K562 (cell line): ENCODE data around the gene TOPORS. TPM values are rescaled to one million over a fixed set of nuclear protein-coding genes. Genes with fewer than 3 reads are reported as not detected.

Source experiments
- ATAC-seq: fragments of 200-7000 bp; cut with Tn5 transposase; 3 replicates; pipeline ENCODE4 v1.9.1; 2020; ENCODE audit warnings: moderate library complexity
- BruUV-seq: library from RNA; stranded (reverse); fragments of 400-500 nt; replicated peaks from 2 replicates; lab custom pipeline; 2021; lab: Mats Ljungman, UMichigan
- CTCF ChIA-PET: fragments of 300-600 bp; formaldehyde crosslinking; extraction: SDS; loops from one replicate; lab custom pipeline; 2021; ENCODE audit warnings: low intra/inter-chr PET ratio; lab: Yijun Ruan, JAX
- POLR2A ChIA-PET: fragments of 300-600, 350-650 bp; sonication (Branson Sonifier 250); formaldehyde crosslinking; extraction: SDS; loops from one replicate; lab custom pipeline; 2021; ENCODE audit warnings: antibody characterized with exemption, inconsistent platforms; lab: Yijun Ruan, JAX
- DNase-seq, 4 experiments: peaks; one replicate each; pipeline versions ENCODE4 v3.0.0 to v3.0.0-alpha.2; 2011 to 2018; ENCODE audit warnings: low spot score in 3 of 4, mixed read lengths in 3 of 4; ENCODE audit errors: extremely low read depth in 1 of 4
- FAIRE-seq: peaks from 2 replicates; lab custom pipeline; 2011; peaks lifted over from hg19 to GRCh38; lab: Jason Lieb, UNC
- H2AFZ ChIP-seq: 2 replicates; pipeline ENCODE4 v1.6.0; 2011; ENCODE audit warnings: low read depth, low read length, control low read depth, inconsistent platforms
- H3K27ac ChIP-seq: fragments of 200-600 bp; 3 replicates; pipeline ENCODE4 v1.8.0; 2011; ENCODE audit warnings: low read depth, mild to moderate bottlenecking, control low read depth, inconsistent platforms, low read length, moderate library complexity, mixed read lengths; ENCODE audit errors: extremely low read depth
- H3K27me3 ChIP-seq, 2 experiments: fragments of 300-600 bp in 1 of 2; 2 replicates in 1 of 2; 3 replicates in 1 of 2; pipeline versions ENCODE4 v1.6.0 to v1.8.0; 2011; ENCODE audit warnings: inconsistent platforms in 2 of 2, low read length in 2 of 2, mild to moderate bottlenecking in 1 of 2, mixed read lengths in 1 of 2, moderate library complexity in 1 of 2; ENCODE audit not compliant: control insufficient read depth in 2 of 2, insufficient read depth in 2 of 2
- H3K36me3 ChIP-seq: fragments of 300-600 bp; 3 replicates; pipeline ENCODE4 v1.8.0; 2011; ENCODE audit warnings: mild to moderate bottlenecking, low read length, inconsistent platforms; ENCODE audit not compliant: control insufficient read depth, insufficient read depth
- H3K4me1 ChIP-seq, 2 experiments: fragments of 200-600 bp in 1 of 2; replicated peaks in 1 of 2; 2 replicates in 1 of 2; 3 replicates in 1 of 2; pipeline versions ENCODE4 v1.5.1 to v1.8.0; 2011; ENCODE audit warnings: inconsistent platforms in 2 of 2, low read length in 2 of 2, mild to moderate bottlenecking in 1 of 2, mixed read lengths in 1 of 2, moderate library complexity in 1 of 2; ENCODE audit not compliant: control insufficient read depth in 2 of 2, insufficient read depth in 2 of 2
- H3K4me2 ChIP-seq: 2 replicates; pipeline ENCODE4 v1.6.1; 2011; ENCODE audit warnings: low read length, control low read depth, inconsistent platforms, mixed read lengths; ENCODE audit not compliant: insufficient read depth
- H3K4me3 ChIP-seq: fragments of 200-600 bp; sonication (generic), shearing (Covaris generic); 2 replicates; pipeline ENCODE4 v1.5.1; 2016; ENCODE audit warnings: control low read depth, inconsistent platforms
- H3K79me2 ChIP-seq: fragments of 200-600 bp; 3 replicates; pipeline ENCODE4 v1.8.0; 2011; ENCODE audit warnings: low read length, inconsistent platforms; ENCODE audit not compliant: control insufficient read depth, insufficient read depth
- H3K9ac ChIP-seq, 2 experiments: 2 replicates each; pipeline versions ENCODE4 v1.6.0 to v1.6.1; 2011; ENCODE audit warnings: low read depth in 2 of 2, low read length in 2 of 2, control low read depth in 1 of 2, inconsistent platforms in 1 of 2, mild to moderate bottlenecking in 1 of 2, mixed read lengths in 1 of 2; ENCODE audit not compliant: insufficient read depth in 1 of 2
- H3K9me1 ChIP-seq: one replicate; pipeline ENCODE4 v1.6.0; 2011; ENCODE audit warnings: inconsistent platforms, mild to moderate bottlenecking, low read length, moderate library complexity; ENCODE audit not compliant: control insufficient read depth, insufficient read depth
- H3K9me3 ChIP-seq: replicated peaks from 2 replicates; pipeline ENCODE4 v1.5.1; 2011; ENCODE audit warnings: low read depth, low read length, inconsistent platforms; ENCODE audit not compliant: control insufficient read depth, insufficient read depth
- H4K20me1 ChIP-seq: replicated peaks from 2 replicates; pipeline ENCODE4 v1.6.1; 2011; ENCODE audit warnings: low read length, inconsistent platforms, mixed read lengths; ENCODE audit not compliant: control insufficient read depth, insufficient read depth
- BCLAF1 ChIP-seq, 2 experiments: fragments of 450-650 bp in 1 of 2; IDR thresholded peaks; 2 replicates each; pipeline ENCODE4 v1.6.1; 2011 to 2017; ENCODE audit warnings: low read depth in 2 of 2, antibody characterized with exemption in 1 of 2, borderline replicate concordance in 1 of 2, low read length in 1 of 2, mild to moderate bottlenecking in 1 of 2, mixed read lengths in 1 of 2; ENCODE audit not compliant: control insufficient read depth in 1 of 2
- CBFB ChIP-seq: sonication (generic); formaldehyde crosslinking; IDR thresholded peaks from 2 replicates; pipeline ENCODE4 v1.4.0; 2020; ENCODE audit warnings: mild to moderate bottlenecking, missing genetic modification reagents
- COPS2 ChIP-seq: fragments of 450-650 bp; conservative IDR thresholded peaks from 2 replicates; pipeline ENCODE4 v1.6.1; 2016; ENCODE audit warnings: mild to moderate bottlenecking, moderate library complexity
- GABPB2 ChIP-seq: fragments of 250-450 bp; sonication (Bioruptor Pico); conservative IDR thresholded peaks from 2 replicates; pipeline ENCODE4 v1.5.1; 2021; ENCODE audit warnings: mild to moderate bottlenecking
- MAFK ChIP-seq: IDR thresholded peaks from 2 replicates; pipeline ENCODE4 v1.6.1; 2011; ENCODE audit warnings: low read length, improper control_type of control experiment
- PHB ChIP-seq: fragments of 250-450 bp; sonication (Bioruptor Pico); IDR thresholded peaks from 2 replicates; pipeline ENCODE4 v1.5.0; 2021
- STAT5B ChIP-seq: fragments of 250-450 bp; sonication (Bioruptor Pico); IDR thresholded peaks from 2 replicates; pipeline ENCODE4 v1.8.0; 2021; ENCODE audit warnings: mild to moderate bottlenecking, inconsistent platforms
- ZEB2 ChIP-seq: fragments of 450-650 bp; IDR thresholded peaks from 2 replicates; pipeline ENCODE4 v1.6.1; 2016
- ZNF830 ChIP-seq: fragments of 250-450 bp; sonication (Bioruptor Pico); IDR thresholded peaks from 2 replicates; pipeline ENCODE4 v1.5.0; 2021; ENCODE audit warnings: mild to moderate bottlenecking
- WGBS: fragments of 100-300 bp; shearing (Covaris generic); methylation state at CpG from one replicate; pipeline ENCODE4 v1.1.6; 2016; ENCODE audit warnings: low coverage, mixed read lengths; ENCODE audit not compliant: insufficient coverage; ENCODE audit errors: missing lambda C conversion rate; 5-methylcytosine and 5-hydroxymethylcytosine counted together
- in situ Hi-C: fragments of 300-500 bp; cut with MboI; formaldehyde crosslinking; loops from 4 replicates; pipeline ENCODE4 v1.15.0; 2018; ENCODE audit warnings: inconsistent platforms, mixed read lengths
- intact Hi-C: fragments of 100-400 bp; cut with micrococcal nuclease; formaldehyde crosslinking; loops from 2 replicates; pipeline ENCODE4 v1.14.2; 2022
- polyA plus RNA-seq, 8 experiments: library from polyadenylated mRNA; depleted of rRNA in 4 of 8; stranded (reverse) in 5 of 8; unstranded in 3 of 8; fragments of >200 nt; fragmentation: Nextera tagmentation in 2 of 8; fragmentation: Illumina TruSeq in 1 of 8; extraction: Ambion mirVana in 2 of 8; extraction: Trizol in 1 of 8; gene quantifications; 2 replicates each; pipeline versions ENCODE4 v1.2.1 to v1.2.3, GENCODE V29; 2011 to 2014; ENCODE audit warnings: inconsistent platforms in 1 of 8, missing spikeins in 1 of 8
- total RNA-seq, 7 experiments: library from RNA; depleted of rRNA in 6 of 7; stranded (reverse); fragments of >200 nt in 6 of 7; fragmentation: Illumina TruSeq in 2 of 7; extraction: Trizol in 2 of 7; gene quantifications; 2 replicates each; pipeline versions ENCODE4 v1.2.1 to v1.2.3, GENCODE V29; 2011 to 2021; ENCODE audit warnings: low replicate concordance in 1 of 7

The TOPORS gene
- total and polyA plus RNA-seq, 9 of the 15 experiments (the other 6 are each of a cell fraction or from before 2014, with no cell fraction given), result 4.3 to 19.6 (median 9.9) TPM

- no peak for TF ChIP-seq CBFB (CRISPR knock-in tag)
Observed at GRCh38 chr9:32574858-32575257, 22.5 kb upstream of the TOPORS start (continued).

- no peak overlapping the region for H3K4me3 ChIP-seq
- H3K36me3 ChIP-seq, result peaks cover 16% of the 10 kb centered on the region; the same call in 2 of the 3 replicates
- POLR2A ChIA-PET, result interaction anchor here (0.7 kb wide), 2 partner anchors 184 to 195 kb away, joined by 3 to 4 read pairs; no protein-coding TSS in a partner anchor
- no peak for FAIRE-seq
- no peaks in the 10 kb centered on the region for H3K9me1 ChIP-seq
- H3K9me3 ChIP-seq, result no peaks in the 10 kb centered on the region
- H3K79me2 ChIP-seq, result peaks cover 34% of the 10 kb centered on the region
- peak overlapping the region in 1 of 2 experiments; percentile 77; a peak in 2 of 4 replicates for H3K9ac ChIP-seq
- intact Hi-C loops, result loop anchor here (2.0 to 5.0 kb wide), 3 partner anchors 21 to 137 kb away; partner anchors contain the start of genes RIGI, SMIM27 and TOPORS
- H3K4me1 ChIP-seq, result no peaks in the 10 kb centered on the region
- no peak overlapping the region for H3K27ac ChIP-seq
- no peak for TF ChIP-seq ZEB2
- TF ChIP-seq MAFK, result no peak
- TF ChIP-seq PHB (CRISPR knock-in tag), result no peak
- TF ChIP-seq ZNF830, result no peak
- no peak for TF ChIP-seq BCLAF1 (IDR thresholded peaks at IDR 0.05; ENCODE audit: borderline replicate concordance in 1 of 2, control insufficient read depth in 1 of 2, low read depth in 2 of 2, low read length in 1 of 2)
- TF ChIP-seq COPS2, result no peak
- TF ChIP-seq GABPB2 (CRISPR knock-in tag), result no peak
- no peak for TF ChIP-seq STAT5B
- no TSS peak for BruUV-seq
- no peaks in the 10 kb centered on the region for H4K20me1 ChIP-seq
- no peaks in the 10 kb centered on the region for H3K27me3 ChIP-seq
- ATAC-seq, result no peak
- CTCF ChIA-PET, result interaction anchor here (3.2 kb wide), 1 partner anchor 195 kb away, joined by 34 read pairs; no protein-coding TSS in a partner anchor
- whole genome bisulfite sequencing, result 69% methylated on average over 7 of the region's 7 CpGs
- in situ Hi-C loops, result loop anchor here (25.0 kb wide), 1 partner anchor 663 kb away; the partner anchor contains the start of gene SPINK4
- peak overlapping the region; percentile 97 for H2AFZ ChIP-seq
- H3K4me2 ChIP-seq, result peak overlapping the region; percentile 85; the same call in 1 of the 2 replicates
- no peak for DNase-seq
Observed at GRCh38 chr9:32573821-32574220, 21.4 kb upstream of the TOPORS start.
